GM12878 (cell line): ENCODE data around the gene MVB12B.

Experiments
- CTCF ChIP-seq, 3 experiments: IDR thresholded peaks in 2 of 3; conservative IDR thresholded peaks in 1 of 3; 2 replicates each; pipeline ENCODE4 v1.5.1; 2011; ENCODE audit warnings: low read depth in 3 of 3, low read length in 3 of 3, mild to moderate bottlenecking in 3 of 3, control low read depth in 2 of 3, moderate library complexity in 2 of 3, inconsistent platforms in 1 of 3, mixed read lengths in 1 of 3; ENCODE audit not compliant: control insufficient read depth in 2 of 3, insufficient read depth in 1 of 3; ENCODE audit errors: extremely low read depth in 1 of 3
- REST ChIP-seq: IDR thresholded peaks from 2 replicates; pipeline ENCODE4 v1.6.1; 2012; ENCODE audit warnings: mild to moderate bottlenecking, low read depth, low read length
- TAF1 ChIP-seq: IDR thresholded peaks from 2 replicates; pipeline ENCODE4 v1.6.1; 2011; ENCODE audit warnings: mild to moderate bottlenecking, low read depth, low read length, borderline replicate concordance

- TF ChIP-seq CTCF (IDR thresholded peaks at IDR 0.05 in 2 of 3, conservative IDR thresholded peaks at IDR 0.05 in 1 of 3; ENCODE audit: control insufficient read depth in 2 of 3, extremely low read depth in 1 of 3, insufficient read depth in 1 of 3, low read depth in 3 of 3, low read length in 3 of 3) = no peak
- TF ChIP-seq REST = no peak
- no peak for TF ChIP-seq TAF1
These were observed 193.2 kb downstream of the MVB12B start for GRCh38 chr9:126519660-126520420.
